GM18526 (cell line): ENCODE measurements around the gene MTPN.

Experiments
- POLR2A ChIP-seq: IDR thresholded peaks from 3 replicates; pipeline ENCODE4 v1.6.1; 2011; ENCODE audit not compliant: insufficient read length; ENCODE audit errors: extremely low read depth

The MTPN gene

DNA sequence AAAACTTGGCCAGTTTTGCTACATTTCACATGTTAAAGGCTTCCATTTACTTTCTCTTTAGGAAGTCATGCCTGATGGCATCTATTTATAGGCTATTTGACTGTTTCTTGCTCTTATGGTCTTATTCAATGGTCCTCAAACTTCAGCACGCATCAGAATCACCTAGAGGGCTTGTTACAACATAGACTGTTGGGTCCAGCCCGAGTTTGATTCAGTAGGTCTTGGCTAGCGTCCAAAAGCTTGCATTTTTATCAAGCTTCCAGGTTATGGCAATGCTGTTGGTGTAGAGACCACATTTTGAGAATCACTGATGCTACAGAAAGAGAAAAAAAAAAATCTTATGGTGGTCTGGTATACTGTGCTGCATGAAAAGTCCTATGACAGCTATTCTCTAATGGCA is 51.9 kb downstream of the MTPN start:
- no peak for TF ChIP-seq POLR2A

DNA sequence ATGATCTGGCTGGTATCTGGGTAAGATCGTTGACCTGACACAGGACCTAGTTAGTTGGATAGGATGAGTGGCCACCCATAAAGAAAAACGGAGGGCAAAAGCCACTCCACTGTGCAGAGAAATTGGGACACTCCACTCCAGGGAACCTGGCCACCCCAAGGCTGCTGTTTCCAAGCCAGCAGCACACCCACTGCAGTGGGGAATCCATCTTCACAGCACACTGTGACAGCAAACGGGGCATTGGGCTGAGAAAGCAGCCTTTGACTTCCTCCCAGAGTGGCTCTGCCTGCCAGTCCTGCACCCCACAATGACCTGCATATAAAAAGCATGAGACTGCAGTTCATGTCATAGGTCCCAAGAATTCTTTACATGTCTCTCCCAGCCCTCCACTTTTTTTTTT is 52.9 kb downstream of the MTPN start:
- TF ChIP-seq POLR2A, result no peak

DNA sequence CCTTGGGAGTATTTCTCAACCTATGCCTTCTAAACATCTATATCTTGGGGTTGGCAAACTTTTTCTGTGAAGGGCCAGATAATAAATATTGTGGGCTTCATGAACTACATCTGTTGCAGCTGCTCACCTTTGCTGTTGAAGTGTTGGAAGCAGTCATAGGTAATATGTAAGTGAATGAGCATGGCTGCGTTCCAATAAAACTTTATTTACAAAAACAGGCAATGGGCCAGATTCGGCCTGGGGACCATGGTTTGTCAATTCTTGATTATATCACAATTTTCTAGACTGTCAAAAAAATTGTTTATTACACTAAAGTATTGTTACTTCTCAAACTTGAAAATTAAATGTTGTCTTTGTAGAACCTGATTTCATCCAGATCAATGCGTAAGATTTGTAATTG is 54.9 kb downstream of the MTPN start:
- TF ChIP-seq POLR2A, result no peak

- no peak for TF ChIP-seq POLR2A
These were observed 56.7 kb downstream of the MTPN start for GRCh38 chr7:135920478-135920877.

DNA sequence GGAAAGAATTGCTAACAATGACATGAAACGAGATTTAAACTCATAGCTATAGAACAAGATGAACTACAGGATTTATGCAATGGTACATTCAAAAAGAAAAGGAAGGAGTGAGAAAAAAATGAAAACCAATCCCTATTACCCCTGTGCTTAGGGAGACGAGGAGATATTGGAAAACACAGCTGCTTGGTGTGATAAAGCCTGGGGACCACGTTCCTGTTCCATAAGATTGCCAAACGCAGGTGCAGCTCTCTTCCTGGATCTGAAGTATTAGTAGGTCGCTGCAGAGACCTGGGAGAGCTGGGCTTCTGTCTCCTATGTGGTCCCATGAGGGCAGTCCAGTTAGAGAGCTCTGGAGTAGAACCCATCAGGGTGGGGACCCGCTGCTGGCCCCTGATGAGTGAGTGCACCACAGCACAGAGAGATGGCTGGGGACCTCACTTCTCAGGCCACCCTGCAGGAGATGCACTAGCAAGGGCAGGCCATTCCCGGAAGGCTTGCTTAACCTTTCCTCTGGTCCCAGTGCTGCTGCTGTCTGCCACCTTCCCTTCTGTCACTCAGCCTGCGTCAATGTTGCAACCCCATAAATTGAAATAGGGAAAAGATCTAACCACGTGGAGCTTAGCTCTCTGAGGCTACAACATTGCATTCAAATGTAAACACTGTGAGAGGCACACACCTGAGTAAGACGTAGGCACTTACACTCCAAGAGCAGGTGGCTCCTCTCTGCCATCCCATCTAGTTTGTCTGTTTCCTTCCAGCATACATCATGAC is 57.9 kb downstream of the MTPN start:
- no peak for TF ChIP-seq POLR2A

- TF ChIP-seq POLR2A, result no peak
These were observed 59.0 kb downstream of the MTPN start for GRCh38 chr7:135918134-135918533.

DNA sequence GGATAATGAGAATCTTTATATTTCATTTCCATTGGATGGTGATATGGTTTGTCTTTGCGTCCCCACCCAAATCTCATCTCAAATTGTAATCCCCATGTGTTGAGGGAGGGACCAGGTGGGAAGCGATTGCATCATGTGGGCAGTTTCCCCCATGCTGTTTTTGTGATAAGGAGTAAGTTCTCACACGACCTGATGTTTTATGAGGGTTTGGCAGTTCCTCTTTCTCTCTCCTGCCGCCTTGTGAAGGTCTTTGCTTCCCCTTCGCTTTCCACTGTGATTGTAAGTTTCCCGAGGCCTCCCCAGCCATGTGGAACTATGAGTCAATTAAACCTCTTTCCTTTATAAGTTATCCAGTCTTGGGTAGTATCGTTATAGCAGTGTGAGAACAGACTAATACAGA is 59.4 kb downstream of the MTPN start:
- no peak for TF ChIP-seq POLR2A

DNA sequence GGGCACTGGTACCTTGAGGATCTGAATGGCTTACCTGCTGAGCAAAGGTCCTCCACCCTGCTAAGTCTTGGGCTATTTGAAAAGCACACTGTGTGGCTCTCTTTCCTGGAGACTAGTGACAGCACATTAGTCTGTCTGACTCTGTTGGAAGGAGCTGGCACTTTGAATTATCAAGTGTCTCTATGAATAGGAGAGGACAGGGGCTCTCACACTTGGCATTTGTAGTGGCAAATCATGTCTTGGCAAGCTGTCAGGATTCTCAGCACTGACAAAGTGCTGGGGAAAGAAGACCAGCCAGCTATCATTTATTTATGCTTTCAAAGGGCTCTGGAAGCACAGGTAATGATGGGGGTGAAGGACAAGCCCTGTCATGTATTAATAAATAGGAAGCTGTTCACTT is 62.8 kb downstream of the MTPN start:
- TF ChIP-seq POLR2A, result no peak

- TF ChIP-seq POLR2A, result no peak
These were observed 63.8 kb downstream of the MTPN start for GRCh38 chr7:135913404-135913803.

- no peak for TF ChIP-seq POLR2A
These were observed 66.1 kb downstream of the MTPN start for GRCh38 chr7:135911099-135911498.

DNA sequence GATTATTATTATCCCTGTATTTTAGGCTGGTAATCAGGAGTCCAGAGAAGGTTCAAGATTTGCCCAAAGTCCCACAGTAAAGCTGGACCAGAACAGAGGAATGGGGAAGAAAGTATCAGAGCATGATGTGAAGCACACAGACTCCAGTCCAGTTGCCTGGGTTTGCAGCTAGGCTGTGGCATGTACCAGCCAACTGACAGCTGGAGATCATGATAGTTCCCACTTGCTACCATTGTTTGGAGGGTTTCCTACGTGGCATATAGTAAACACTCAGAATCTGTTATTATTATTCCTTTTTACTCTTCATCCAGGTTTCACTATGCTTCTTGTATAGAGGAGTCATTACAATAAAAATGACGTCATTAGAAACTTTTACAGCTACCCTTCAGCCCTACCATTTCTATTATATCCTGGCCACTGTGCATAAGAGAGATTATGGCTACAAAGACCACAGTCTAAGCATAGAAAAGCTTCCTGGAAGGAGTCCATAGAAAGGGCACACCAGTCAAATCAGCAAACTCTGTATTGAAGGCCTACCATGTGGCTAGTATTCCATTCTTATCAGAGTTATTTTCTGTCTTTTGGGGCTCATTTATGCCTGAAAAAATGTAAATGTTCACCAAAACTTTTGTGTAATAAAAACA is 66.6 kb downstream of the MTPN start:
- TF ChIP-seq POLR2A, result no peak

DNA sequence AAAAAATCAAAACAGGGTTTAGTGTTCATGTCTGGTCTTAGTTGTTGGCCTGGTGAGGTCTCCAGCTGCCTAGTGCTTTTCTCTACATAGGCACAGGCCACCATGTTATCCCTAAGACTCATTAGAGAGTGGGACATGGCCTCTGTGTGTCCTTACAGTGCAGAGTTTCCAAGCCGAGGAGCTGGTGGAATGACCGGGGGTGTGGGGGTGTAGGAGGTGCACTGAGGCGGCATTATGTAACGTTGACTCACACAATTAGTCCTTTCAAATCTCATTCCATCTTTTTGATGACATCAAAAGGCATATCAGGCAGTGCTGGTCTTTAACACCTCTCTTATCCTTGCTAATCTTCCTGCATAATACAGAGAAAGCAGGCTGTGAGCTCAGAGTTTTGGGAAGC is 71.3 kb downstream of the MTPN start:
- TF ChIP-seq POLR2A, result no peak

DNA sequence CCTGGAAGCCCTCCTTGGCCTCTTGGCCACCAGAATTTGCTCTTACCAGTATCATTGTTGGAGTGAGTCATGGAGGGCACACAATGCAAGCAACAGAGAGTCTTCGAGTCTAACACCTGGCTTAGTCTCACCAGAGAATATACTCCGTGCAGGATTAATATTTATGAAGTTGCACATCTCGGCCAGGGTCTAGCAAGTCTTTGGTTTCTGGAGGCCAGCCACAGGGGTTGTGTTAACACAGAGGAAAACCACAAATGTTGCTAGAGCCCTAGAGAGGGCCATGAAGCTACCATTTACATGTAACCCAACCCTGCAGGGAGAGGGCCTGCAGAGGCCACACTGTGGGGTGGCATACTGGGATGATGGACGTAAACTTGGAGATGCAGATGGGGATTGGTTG is 71.8 kb downstream of the MTPN start:
- no peak for TF ChIP-seq POLR2A

- TF ChIP-seq POLR2A, result no peak
These were observed 72.9 kb downstream of the MTPN start for GRCh38 chr7:135904282-135904681.

DNA sequence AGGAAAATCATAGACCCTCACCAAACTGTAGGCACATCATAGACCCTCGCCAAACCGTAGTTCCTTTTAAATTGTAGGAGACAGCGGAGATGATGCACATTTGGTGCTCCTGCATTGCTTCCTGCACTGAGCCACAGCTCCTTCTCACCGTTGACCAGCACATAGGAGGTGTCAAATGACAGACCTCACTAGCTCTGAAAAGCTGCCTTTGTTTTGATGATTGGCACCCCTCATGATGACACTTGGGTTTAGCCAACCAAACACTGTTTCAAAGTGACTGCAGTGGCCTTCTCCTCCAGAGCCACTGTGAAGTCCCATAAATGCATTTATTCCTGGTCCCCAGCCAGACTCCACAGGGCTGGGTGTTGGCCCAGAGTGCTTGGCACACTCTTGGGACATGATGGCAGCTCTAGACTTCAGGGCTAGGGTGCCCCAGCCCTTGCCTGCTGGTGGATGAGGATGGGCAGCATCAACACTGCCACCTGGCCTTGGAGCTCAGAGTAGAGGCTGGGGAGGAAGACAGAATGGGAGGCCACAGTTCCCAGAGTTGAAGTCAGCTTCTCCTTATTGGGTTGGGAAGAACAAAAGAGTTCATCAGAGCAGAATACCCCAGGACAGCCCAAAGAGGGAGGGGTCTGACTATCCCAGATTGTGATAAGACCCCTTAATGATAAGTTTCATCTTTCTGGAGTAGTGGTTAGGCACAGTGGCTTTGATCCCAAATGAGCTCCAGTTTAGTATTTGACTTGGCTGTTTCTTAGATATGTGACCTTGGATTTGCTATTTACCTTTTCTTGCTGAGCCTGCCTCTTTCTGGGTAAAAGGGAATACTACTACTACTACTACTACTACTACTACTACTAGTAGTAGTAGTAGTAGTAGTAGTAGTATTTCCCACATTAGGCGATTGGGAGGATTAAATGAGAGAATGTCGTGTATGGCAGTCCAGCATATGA is 75.3 kb downstream of the MTPN start:
- no peak for TF ChIP-seq POLR2A

GRCh38 chr7:135900065-135900546 is 77.1 kb downstream of the MTPN start:
- TF ChIP-seq POLR2A, result no peak
